ENCODE data around the gene PDE6D.

The PDE6D gene

DNA sequence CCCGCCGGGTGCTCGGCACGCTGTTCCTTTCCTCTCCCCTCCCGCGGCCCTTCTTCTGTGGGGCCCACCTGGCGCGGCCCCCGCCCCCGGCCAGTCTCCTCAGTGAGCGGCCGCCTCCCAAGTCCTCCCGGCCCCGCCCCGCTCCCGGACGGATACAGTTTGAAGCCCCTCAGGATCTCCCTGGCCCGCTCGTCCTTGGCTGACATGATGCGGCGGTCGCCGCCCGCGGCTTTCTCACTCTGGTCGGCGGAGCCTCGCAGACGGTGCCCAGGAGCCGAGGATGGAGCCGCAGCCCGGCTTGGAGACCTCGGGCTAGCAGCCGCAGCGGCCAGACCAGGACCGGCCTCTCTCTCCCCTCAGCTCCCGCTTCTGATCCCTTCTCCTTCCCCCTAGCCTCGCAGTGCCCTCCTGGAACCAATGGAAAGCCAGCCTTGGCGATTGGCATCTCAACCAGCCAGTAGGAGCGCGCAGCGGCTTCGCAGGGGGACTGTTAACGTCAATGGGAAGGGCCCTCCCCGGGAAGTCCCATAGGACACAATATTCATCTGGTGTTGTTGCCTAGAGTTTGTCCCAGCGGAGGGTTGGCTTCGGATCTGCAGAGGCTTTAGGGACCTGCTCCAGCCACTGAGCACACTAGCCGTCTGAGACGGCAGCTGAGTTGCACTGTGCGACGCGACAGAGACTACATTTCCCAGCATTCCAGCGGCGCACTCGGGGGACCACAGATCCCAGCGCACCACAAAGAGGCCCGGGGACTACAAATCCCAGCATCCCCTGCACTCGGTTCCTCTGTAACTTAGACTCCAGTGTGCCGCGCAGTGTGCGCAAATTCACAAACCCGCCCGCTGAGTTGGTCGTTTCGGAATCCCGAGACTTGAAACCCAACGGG lies at the start of gene PDE6D:
Gene PDE6D, minus strand, starts transcription at position 374 of the 889 bp plus-strand sequence. Its CDS starts 168 bp downstream, at position 206.
- DNase-seq: peak; percentile 98

DNA sequence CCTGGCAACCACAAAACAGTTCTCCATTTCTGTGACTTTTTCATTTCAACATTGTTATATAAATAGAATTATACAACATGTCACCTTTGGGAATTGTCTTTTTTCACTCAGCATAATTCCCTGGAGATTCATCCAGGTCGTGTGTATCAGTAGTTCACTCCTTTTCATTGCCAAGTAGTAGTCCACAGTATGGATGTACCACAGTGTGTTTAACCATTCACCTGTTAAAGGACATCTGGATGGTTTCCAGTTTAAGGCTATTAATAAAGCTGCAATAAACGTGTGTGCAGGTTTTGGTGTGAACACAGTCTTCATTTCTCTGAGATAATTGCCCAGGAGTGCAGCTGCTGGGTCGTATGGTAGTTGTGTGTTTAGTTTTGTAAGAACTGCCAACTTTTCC lies 40.8 kb upstream of the PDE6D start:
- DNase-seq: no peak

DNA sequence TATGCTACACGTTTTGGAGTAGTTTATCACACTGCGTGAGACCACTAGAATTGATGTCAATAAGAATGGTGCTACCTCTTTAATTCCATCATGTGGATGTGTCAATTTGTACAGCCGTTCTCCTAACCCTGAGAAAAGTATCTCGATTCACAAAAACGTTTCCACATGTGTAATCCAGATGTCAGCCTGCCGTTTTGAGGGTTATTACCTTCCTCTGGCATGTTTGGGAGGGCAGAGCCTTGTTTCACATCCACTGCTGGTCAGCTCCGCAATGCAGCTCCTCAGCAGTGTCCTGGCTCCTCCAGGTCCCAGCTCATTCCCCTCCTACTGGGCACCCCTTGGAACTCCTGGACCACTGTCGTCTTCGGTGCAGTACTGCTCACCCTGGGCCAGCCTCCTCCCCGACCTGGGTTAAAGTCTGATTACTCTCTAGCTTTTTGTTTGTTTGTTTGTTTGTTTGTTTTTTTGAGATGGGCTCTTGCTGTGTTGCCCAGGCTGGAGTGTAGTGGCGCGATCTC lies 39.8 kb upstream of the PDE6D start:
- no peak for DNase-seq

DNA sequence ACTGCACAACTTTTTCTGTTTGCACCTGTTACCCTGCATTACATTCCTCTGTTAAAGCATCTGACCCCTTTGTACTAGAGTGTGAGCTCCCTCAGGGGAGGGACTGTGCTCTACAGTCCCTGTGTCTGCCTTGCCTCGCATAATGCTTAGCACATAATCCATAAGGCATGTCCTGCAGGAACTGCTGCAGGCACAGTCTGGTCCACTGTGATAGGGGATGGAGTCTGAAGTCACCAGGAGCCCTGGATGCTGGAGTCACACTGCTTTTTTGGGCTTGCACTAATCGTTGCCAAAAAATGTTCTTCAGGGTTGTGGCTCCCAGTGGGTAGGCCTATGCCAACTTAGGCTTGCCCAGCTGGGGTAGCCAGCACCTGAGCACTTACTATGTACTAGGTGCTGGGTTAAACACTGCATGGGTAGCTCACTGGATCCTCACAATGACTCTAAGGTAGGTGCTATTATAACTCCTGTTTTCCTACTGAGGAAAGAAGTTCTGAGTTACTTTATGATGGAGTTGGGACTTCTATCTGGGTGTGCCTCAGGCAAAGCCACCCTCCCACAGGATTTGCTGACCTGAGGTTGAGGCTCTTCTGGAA lies 38.5 kb upstream of the PDE6D start:
- no peak for DNase-seq

DNA sequence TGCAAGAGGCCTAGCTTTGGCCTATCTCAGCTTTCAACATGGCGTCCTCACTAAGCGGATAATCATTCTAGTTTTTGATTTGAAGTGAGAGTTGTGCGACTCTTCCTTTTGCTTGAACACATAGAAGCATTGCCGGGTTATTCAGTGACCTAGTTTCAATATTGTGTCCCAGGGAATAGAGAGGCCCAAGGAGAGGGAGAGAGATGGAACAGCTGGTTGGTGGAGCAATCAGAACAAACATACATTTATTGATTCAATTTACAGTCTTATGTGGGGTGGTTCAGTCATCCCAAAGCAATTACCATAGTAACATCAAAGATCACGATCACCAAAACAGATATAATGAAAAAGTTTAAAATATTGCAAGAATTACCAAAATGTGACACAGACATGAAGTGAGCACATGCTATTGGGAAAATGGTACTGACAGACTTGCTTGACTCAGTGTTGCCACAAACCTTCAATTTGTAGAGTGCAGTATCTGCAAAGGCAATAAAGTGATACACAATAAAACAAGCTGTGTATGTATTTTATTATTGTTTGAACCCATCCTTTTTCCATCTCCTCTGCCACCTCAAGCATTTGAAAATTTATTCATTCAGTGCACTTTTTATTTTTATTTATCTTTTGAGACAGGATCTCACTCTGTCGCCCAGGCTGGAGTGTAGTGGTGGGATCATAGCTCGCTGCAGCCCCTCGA lies 35.4 kb upstream of the PDE6D start:
- DNase-seq: no peak

DNA sequence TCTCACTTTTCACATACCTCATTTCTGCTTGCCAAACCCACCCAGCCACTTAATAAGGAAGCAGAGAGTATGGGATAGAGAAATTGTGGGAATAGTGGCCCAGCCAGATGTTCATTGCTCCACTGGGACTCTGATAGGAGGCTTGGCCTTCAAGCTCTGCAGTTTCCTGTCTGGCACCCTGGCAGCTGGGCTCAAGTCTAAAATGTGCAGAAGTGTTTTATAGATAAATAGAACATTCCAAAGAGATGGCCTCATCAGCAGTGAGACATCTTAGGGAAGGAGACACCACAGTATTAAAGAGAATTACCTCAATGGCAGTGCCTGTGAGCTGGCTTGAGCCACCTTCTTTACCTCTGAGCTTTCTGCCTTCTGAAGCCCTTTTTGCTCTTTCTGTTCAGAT lies 29.8 kb upstream of the PDE6D start:
- DNase-seq: no peak

DNA sequence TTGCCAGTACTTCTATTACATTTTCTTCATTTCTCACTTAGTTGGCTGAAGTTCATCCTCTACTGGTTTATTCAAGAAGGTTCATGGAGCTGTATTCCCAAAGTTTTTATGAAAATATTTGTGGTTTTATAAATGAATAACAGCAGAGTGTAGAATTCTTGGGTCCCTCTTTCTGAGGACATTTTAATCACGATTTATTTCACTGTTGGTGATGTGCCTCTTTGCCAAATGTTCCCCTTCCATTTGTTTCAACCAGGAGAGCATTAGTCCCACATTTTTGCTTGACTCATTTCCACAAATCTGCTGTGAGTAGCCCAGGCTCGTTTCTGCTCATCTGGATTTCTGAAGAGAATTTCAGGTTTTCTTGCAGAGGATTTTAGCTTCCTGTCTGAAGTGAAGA lies 25.9 kb upstream of the PDE6D start:
- no peak for DNase-seq

DNA sequence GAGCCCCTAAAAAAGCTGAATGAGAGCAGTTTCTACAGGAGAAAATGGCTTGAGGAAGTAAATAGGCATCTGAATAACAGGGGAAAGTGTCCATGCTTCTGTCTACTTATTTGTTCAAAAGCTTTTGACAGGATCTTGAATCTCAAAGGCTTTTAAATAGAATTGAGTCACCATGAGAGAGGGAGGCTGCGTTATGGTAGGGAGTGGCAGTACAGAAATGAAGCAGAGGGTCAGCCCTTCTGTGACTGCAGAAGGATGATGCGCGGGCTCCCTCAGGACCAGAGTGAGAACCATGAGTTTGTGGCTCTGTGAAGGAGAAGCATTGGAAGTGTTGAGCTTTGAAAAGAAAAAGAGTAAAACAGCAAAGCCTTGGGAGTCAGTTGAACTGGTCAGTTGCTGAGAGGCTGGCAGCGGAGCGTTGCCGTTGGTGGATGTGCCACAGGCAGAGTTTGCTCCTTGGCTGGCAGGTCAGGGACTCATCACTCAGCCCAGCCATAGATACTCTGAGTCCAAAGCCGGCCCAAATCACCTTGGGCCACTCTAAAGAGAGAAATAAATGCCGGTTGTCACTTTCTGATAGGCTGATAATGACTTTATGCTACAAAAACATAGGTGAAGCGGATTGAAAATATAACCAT lies 22.5 kb upstream of the PDE6D start:
- no peak for DNase-seq

DNA sequence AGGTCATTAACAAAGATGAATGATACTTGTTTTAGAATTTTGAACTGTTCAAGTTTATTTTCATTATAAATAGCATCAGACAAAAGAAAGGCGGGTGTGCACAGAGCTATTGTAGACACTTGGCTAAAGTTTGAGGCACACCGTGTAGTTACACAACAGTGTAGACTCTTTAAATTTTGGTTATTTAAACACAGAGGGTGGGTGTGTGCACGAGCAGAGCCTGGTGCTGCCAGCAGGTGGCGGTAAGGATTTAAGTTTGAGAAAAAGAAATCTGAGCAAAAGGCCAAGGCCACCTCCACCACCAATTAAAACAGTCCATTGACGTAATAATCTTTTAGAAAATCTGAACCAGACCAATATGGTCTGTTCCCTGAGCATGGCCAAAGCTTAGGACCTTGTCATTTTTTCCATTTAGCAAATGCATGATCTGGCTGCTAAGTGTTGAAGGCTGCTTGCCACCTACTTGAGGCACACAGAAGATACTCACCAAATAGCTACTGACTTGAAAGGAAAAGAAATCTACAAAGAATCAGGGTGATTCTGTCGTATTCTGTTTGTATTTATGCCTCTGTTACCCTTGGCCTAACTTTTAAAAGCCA lies 19.5 kb upstream of the PDE6D start:
- peak; percentile 56 for DNase-seq

DNA sequence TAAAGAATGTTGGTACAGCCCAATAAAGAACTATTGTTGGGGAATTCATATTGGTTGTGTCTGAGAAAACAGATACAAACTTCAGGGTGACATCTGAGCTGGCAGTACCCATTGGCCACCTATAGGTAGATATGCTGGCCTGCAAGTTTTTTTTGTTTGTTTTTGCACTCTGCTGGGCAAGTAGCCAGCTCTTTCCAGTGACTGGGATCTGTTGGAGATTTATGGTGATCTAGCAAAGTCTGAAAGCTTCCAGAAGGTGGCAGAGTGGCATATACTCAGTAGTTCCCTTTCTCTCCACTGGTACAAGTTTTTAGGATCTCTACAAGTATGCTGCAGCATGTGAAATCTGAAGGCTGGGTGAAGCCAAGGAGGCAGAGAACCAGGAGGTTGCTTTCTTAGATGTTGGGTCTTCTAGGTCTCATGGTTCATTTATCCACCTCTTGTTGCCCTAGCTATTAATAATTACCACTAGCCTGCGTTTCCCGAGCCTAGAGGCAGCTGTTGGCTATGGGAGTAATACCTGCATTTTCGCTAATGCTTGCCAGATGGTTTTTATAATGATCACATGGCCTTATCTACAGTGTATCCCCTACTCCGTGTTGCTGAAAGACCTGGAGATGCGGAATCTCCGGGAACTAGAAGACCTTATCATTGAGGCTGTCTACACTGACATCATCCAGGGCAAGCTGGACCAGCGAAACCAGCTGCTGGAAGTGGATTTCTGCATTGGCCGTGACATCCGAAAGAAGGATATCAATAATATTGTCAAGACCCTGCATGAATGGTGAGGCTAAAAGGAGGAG lies 14.6 kb upstream of the PDE6D start:
- DNase-seq: no peak

DNA sequence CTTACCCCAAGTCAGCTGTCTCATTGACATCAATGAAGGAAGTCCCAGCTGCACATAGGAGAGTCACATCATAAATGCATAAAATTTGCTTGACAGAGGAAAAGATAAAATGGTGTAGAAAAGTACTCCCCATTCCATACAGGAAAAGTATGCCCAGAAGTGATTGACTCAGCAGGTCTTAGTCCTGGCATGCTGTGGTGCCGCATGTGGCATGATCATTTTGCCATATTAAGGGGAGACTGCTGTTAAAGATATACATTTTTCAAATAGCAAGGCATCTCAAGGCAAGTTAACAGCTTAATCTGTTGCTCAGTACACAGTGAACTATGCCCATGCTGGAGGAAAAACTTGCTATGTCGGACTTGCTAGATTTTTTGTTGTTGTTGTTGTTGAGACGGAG lies 13.3 kb upstream of the PDE6D start:
- no peak for DNase-seq

DNA sequence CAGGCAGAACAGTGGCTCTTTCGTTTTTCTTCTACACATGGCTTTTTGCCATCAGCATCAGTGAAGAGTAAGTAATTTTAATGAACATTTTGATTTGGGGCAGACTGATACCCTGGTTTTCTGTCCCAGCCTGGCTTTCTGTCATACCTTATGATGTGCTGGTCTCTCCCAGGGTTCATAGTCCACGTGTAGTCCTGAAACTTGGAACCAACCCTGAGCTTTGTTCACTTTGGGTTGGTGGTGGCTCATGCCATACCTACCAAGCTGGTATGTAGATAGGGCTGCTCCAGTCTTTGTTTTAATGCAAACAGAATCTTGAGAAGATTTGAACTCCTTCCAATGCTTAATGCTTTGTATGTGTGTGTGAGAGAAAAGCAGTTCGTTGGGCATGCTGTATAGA lies 10.0 kb upstream of the PDE6D start:
- no peak for DNase-seq

DNA sequence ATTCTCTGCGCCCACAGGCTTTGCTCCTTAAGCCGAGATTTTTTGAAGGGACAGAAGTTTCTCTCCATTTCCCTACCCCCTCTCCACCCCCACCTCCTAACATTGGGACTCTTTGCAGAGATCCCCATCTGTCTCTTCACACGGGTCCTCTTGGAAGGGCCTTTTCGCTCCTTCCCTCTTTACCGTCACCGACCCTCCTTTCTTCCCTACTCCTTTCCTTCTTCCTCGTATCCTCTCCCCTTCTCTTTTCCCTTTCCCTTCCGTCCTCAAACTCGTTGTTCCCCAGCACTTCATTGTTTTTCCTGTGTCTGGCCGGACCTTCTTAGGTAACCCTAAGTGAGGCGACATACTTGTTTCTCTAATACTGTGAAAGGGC lies 5.8 kb upstream of the PDE6D start:
- no peak for DNase-seq

DNA sequence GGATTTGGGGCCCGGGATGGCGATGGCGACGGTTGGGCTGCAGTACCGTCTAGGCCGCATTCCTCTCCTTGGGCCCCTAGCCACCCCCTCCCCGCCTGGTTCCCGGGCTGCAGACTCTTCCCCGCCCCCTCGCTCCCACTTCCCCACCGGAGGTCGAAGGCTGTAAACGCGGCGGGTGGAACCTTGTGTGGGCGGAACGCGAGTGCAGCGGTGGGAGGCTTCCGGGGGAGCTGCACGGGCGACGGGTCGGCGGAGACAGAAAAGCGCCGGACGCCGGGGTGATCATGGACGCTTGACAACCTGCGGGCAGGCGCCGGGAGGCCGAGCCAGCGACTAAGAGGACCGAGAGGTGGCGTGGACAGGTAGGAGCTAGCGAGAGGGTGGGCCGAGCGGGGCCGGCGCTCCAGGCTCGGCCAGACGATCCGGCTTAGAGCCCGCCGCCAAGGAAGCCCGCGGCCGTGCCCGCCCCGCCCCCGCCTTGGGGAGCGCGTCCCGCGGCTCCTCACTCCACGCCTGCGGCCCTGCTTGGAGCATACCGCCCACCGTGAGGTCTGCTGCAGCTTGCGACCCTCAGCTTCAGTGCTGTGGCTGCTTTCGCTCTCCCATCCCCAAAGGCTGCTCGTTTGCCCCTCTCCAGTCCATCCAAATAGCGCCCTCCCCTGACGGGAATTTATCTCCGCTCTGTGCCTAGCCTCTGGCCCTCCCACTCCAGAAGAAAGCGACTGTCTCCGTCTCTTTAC lies 5.3 kb upstream of the PDE6D start, which contains the start of gene COPS7B:
Gene COPS7B, plus strand, starts transcription at position 269 of the 740 bp plus-strand sequence. CDS start 2,126 bp downstream, outside the sequence.
- DNase-seq: peak; percentile 87

DNA sequence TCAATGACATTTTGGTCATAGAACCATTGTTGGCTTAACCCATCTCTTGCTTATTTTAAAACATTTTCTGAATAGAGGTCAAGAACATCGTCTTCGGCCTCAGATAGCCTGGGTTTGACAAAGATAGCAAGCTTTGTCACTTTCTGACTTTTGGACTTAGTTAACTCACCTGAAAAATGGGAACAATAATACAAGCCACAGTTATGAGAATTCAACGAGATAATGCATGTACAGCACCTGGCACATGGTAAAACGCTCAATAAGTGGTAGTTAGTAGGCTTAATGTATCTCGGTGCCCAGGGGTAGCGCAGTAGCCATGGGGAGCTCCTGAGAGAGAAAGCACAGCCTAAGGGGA lies 4.7 kb upstream of the PDE6D start:
- DNase-seq: no peak

DNA sequence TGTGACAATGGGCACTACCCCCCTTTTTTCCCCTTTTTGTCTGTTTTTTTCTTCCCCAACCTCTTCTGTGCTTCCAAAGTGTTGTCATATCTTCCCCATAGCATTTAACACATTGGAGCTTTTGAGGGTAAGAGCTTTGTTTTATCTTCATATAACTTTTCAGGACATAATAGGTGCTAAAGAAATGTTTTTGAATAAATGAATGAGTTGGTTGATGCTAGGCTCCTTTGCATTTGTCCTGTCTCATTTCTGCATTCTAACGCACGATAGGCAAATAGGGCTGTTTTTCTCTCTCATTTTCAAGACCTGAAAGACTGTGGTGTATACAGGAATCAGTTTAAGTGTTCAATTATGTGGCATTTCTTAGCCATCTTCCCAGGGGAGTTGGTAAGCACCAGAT lies 4.3 kb upstream of the PDE6D start:
- no peak for DNase-seq

DNA sequence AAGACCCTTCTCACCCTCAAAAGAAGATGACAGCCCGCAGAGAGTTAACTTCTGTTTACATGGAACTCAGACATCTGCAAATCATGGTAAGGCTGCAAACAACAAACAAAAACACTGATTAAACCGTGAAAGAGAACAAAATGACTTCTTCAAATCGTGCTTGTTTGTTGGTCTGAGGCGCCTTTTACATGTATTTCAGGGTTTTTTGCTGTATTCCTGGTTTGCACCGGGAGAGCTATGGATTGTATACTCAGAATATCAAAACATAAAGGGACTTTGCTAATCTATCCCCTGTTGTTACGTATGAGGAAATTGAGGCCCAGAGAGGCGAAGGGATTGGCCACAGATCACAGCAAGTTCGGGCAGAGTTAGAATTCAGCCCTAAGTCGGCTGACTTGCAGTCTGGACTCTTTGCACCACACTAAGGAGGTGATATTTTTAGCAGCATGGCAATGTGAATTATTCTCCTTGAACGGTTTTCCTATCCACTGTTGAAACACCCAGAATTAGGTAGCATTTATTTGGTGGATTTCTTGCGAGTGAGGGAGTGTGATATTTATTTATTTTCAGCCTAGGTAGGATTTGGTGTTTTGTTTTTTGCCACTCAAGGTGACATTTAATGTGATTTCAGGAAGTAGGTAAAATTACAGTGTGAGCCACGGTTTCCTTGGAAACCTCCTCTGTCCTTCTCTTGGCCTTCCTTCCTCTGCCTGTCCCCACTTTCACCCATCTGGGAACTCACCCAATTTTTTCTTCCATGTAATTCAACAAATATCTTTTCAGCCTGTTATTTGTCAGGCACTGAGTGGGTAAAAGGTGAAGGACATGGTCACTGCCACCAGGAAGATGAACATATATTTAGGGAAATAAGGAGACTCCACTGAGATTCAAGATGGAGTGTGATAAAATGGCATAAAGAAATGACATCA lies 980 bp upstream of the PDE6D start:
- peak; percentile 53 for DNase-seq

DNA sequence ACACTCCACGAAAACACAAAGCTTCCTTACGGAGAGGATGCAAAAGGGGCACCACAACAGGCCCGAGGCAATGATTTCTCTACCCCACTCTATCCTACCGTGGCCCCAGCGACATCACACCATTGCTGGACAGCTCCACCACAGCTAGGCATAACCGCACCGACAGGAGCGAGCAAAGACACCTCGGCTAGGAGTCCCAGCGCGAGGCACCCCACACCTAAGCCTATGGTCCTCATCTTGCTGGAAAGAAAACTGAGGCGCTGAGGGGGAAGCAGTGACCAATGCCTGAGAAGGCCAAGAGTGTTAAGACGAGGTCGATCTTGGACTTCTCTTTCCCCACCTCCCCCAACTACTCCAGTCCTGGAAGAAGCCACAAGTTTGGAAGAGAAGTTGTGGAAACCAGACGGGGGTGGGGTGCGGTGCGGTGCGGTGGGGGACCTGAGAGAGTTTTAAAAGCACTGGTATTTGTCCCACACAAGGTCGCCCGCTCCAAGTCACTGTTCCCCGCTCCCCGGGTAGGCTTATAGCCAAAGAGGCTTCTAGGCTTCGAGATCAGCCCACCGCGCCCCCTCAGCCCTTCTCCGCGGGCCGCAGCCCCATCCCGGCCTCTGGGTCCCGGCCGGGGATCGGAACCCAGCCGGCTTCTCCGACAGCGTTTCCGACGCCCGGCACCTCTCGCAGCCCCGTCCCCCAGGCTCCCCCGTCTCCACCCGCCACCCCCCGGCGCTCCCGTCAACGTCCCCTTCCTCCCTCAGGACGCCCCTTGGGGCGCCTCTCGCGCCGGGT lies 766 bp downstream of the PDE6D start:
- DNase-seq: peak; percentile 7

Data from activated CD4-positive, alpha-beta T cell treated with anti-CD3 and anti-CD28 coated beads, Interleukin-2, Interleukin-6, amounts not matched to agents 100 ng/mL and 50 ng/mL, durations not matched to agents 16 hours and 8 hours (primary cell).